GM12878 (cell line): ENCODE measurements around the gene RCOR1. TPM values are rescaled to one million over a fixed set of nuclear protein-coding genes. Genes with fewer than 3 reads are reported as not detected.

Experiments used
- ATAC-seq: fragments of 200-7000 bp; cut with Tn5 transposase; 3 replicates; pipeline ENCODE4 v1.9.1; 2020; ENCODE audit warnings: mild to moderate bottlenecking, moderate library complexity
- BruUV-seq: library from RNA; stranded (reverse); fragments of 400-500 nt; replicated peaks from 2 replicates; lab custom pipeline; 2021; lab: Mats Ljungman, UMichigan
- CTCF ChIA-PET: fragments of 300-600 bp; sonication (Branson Sonifier 250); formaldehyde crosslinking; extraction: SDS; loops from one replicate; lab custom pipeline; 2021; ENCODE audit warnings: inconsistent platforms; lab: Yijun Ruan, JAX
- POLR2A ChIA-PET: fragments of 350-600 bp; formaldehyde crosslinking; extraction: SDS; loops from one replicate; lab custom pipeline; 2021; ENCODE audit warnings: inconsistent platforms; lab: Charles Lee
- RAD21 ChIA-PET: fragments of 300-600 bp; sonication (Branson Sonifier 250); formaldehyde crosslinking; loops from one replicate; lab custom pipeline; 2023; ENCODE audit warnings: antibody characterized with exemption; ENCODE audit not compliant: unreplicated experiment; lab: Charles Lee
- SMC1A ChIA-PET: fragments of 300-600 bp; sonication (Branson Sonifier 250); formaldehyde crosslinking; loops from one replicate; lab custom pipeline; 2023; ENCODE audit not compliant: unreplicated experiment, uncharacterized antibody; lab: Charles Lee
- DNase-seq: peaks from one replicate; pipeline ENCODE4 v3.0.0-alpha.2; 2011; ENCODE audit warnings: low read depth, low spot score
- FAIRE-seq: peaks from 3 replicates; lab custom pipeline; 2011; peaks lifted over from hg19 to GRCh38; lab: Jason Lieb, UNC
- H2AFZ ChIP-seq: 2 replicates; pipeline ENCODE4 v1.6.0; 2011; ENCODE audit warnings: low read depth, low read length, control low read depth; ENCODE audit not compliant: control insufficient read depth
- H3K27ac ChIP-seq: 2 replicates; pipeline ENCODE4 v1.5.1; 2011; ENCODE audit warnings: control low read depth; ENCODE audit not compliant: control insufficient read depth, insufficient read depth
- H3K27me3 ChIP-seq, 2 experiments: replicated peaks in 1 of 2; 2 replicates each; pipeline versions ENCODE4 v1.6.0 to v1.6.1; 2011; ENCODE audit warnings: low read length in 1 of 2; ENCODE audit not compliant: control insufficient read depth in 2 of 2, insufficient read depth in 2 of 2
- H3K36me3 ChIP-seq, 2 experiments: 2 replicates each; pipeline ENCODE4 v1.5.1; 2011; ENCODE audit warnings: low read length in 1 of 2; ENCODE audit not compliant: control insufficient read depth in 2 of 2, insufficient read depth in 2 of 2
- H3K4me1 ChIP-seq: 2 replicates; pipeline ENCODE4 v1.6.1; 2011; ENCODE audit warnings: mild to moderate bottlenecking, low read length, moderate library complexity, mixed read lengths; ENCODE audit not compliant: control insufficient read depth, insufficient read depth
- H3K4me2 ChIP-seq: 2 replicates; pipeline ENCODE4 v1.6.0; 2011; ENCODE audit warnings: control low read depth; ENCODE audit not compliant: control insufficient read depth, insufficient read depth
- H3K4me3 ChIP-seq: fragments of 200-600 bp; sonication (generic); 2 replicates; pipeline ENCODE4 v1.5.1; 2016
- H3K79me2 ChIP-seq: 2 replicates; pipeline ENCODE4 v1.6.0; 2011; ENCODE audit warnings: low read length; ENCODE audit not compliant: control insufficient read depth, insufficient read depth
- H3K9ac ChIP-seq: 2 replicates; pipeline ENCODE4 v1.8.0; 2011; ENCODE audit warnings: low read length, control low read depth, mixed read lengths; ENCODE audit not compliant: control insufficient read depth, insufficient read depth
- H3K9me3 ChIP-seq: replicated peaks from 3 replicates; pipeline ENCODE4 v1.5.1; 2011; ENCODE audit warnings: mild to moderate bottlenecking, low read length; ENCODE audit not compliant: control insufficient read depth, insufficient read depth
- H4K20me1 ChIP-seq: 2 replicates; pipeline ENCODE4 v1.6.0; 2011; ENCODE audit not compliant: control insufficient read depth, insufficient read depth
- BACH1 ChIP-seq: fragments of 450-650 bp; IDR thresholded peaks from 2 replicates; pipeline ENCODE4 v1.6.1; 2017; ENCODE audit warnings: mild to moderate bottlenecking, borderline replicate concordance
- CBX3 ChIP-seq: fragments of 200-600 bp; sonication (generic); IDR thresholded peaks from 2 replicates; pipeline ENCODE4 v1.6.1; 2016; ENCODE audit warnings: low read depth, borderline replicate concordance
- CHD1 ChIP-seq: IDR thresholded peaks from 2 replicates; pipeline ENCODE4 v1.6.1; 2012; ENCODE audit warnings: low read depth, low read length, improper control_type of control experiment
- EED ChIP-seq: sonication (generic); IDR thresholded peaks from 2 replicates; pipeline ENCODE4 v1.6.1; 2016; ENCODE audit warnings: antibody characterized with exemption, low read depth
- JUNB ChIP-seq: IDR thresholded peaks from 2 replicates; pipeline ENCODE4 v1.6.1; 2016; ENCODE audit warnings: antibody characterized with exemption, mild to moderate bottlenecking
- MEF2A ChIP-seq: IDR thresholded peaks from 2 replicates; pipeline ENCODE4 v1.6.1; 2011; ENCODE audit warnings: low read depth, mild to moderate bottlenecking, low read length, moderate library complexity; ENCODE audit not compliant: insufficient read depth
- MYB ChIP-seq: fragments of 150-350 bp; IDR thresholded peaks from 2 replicates; pipeline ENCODE4 v1.6.1; 2014; ENCODE audit warnings: mild to moderate bottlenecking, low read depth, low read length, borderline replicate concordance
- RUNX3 ChIP-seq: IDR thresholded peaks from 2 replicates; pipeline ENCODE4 v1.6.1; 2012; ENCODE audit warnings: low read length, inconsistent platforms
- SRF ChIP-seq, 2 experiments: IDR thresholded peaks; 2 replicates each; pipeline ENCODE4 v1.6.1; 2011; ENCODE audit warnings: low read depth in 2 of 2, low read length in 2 of 2, mild to moderate bottlenecking in 1 of 2, moderate library complexity in 1 of 2
- TAF1 ChIP-seq: IDR thresholded peaks from 2 replicates; pipeline ENCODE4 v1.6.1; 2011; ENCODE audit warnings: mild to moderate bottlenecking, low read depth, low read length, borderline replicate concordance
- WGBS: methylation state at CpG from one replicate; pipeline ENCODE4 v1.1.6; 2016; ENCODE audit warnings: low lambda C conversion rate; ENCODE audit not compliant: insufficient replicate concordance, insufficient coverage; ENCODE audit errors: missing lambda C conversion rate; 5-methylcytosine and 5-hydroxymethylcytosine counted together
- in situ Hi-C: fragments of 300-500 bp; cut with MboI; formaldehyde crosslinking; loops from 9 replicates; pipeline ENCODE4 v1.14.3; 2018; ENCODE audit warnings: mixed read lengths
- intact Hi-C: fragments of 100-400 bp; cut with micrococcal nuclease; formaldehyde crosslinking; loops from one replicate; pipeline ENCODE4 v1.14.2; 2022; ENCODE audit not compliant: unreplicated experiment
- polyA plus RNA-seq, 11 experiments: library from polyadenylated mRNA; depleted of rRNA in 4 of 11; unstranded in 6 of 11; stranded (reverse) in 5 of 11; fragments of >200 nt; fragmentation: Nextera tagmentation in 4 of 11; fragmentation: Illumina TruSeq in 1 of 11; extraction: Ambion mirVana in 4 of 11; extraction: Trizol in 1 of 11; gene quantifications; 1 replicate in 1 of 11; 2 replicates in 10 of 11; pipeline versions ENCODE4 v1.2.1 to v1.2.3, GENCODE V29; 2011 to 2016; ENCODE audit warnings: inconsistent platforms in 2 of 11, missing spikeins in 2 of 11, low read depth in 1 of 11
- total RNA-seq, 4 experiments: library from RNA; depleted of rRNA in 3 of 4; stranded (reverse); fragments of >200 nt in 3 of 4; fragmentation: Illumina TruSeq in 1 of 4; extraction: Trizol in 1 of 4; gene quantifications; 2 replicates each; pipeline versions ENCODE4 v1.2.1 to v1.2.3, GENCODE V29; 2013 to 2021
- TF ChIP-seq, protein P1 (sequence below): IDR thresholded peaks from 2 replicates; pipeline ENCODE4 v1.6.1; 2012; ENCODE audit warnings: low read length, inconsistent platforms
- TF ChIP-seq, protein P2 (sequence below): IDR thresholded peaks from 2 replicates; pipeline ENCODE4 v1.6.1; 2012; ENCODE audit warnings: improper control_type of control experiment, low read depth, low read length; ENCODE audit not compliant: insufficient replicate concordance

The RCOR1 gene
- total and polyA plus RNA-seq, 10 of the 15 experiments (the other 5 are each of a cell fraction or from before 2014, with no cell fraction given), result 1.6 to 12.2 (median 4.4) TPM

DNA sequence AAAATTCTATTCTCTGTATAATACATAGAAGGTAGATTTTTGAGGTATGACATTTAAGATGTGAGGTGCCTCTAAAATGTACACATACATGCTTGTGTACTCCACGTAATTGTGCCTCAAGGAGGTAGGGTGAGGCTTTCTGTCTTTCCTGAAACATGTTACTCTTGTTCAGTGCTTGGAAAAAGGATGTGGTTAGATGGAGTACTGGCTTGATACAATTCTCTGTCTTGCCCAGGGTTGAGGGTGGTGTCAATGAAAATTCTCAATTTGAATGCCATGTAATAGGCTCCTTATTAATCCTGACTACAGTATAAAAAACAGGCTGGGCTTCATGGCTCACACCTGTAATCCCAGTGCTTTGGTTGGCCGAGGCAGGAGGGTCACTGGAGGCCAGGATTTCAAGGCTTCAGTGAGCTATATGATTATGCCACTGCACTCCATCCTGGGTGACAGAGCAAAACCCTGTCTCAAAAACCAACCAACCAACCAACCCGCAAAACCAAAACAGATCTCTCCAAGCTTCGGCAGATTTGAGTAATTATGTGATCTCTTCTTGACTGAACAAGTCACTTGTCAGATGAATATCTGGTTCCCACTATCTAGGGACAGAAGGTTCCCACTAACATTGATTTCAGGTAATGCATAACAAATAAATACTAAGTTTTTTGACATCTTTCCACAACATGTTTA lies 41.6 kb downstream of the RCOR1 start:
- BruUV-seq, result no TSS peak
- 3% methylated on average over 4 of the region's 4 CpGs for WGBS
- no peaks in the 10 kb centered on the region for H3K36me3 ChIP-seq
- no peaks in the 10 kb centered on the region for H3K9me3 ChIP-seq
- FAIRE-seq, result peak; percentile 65
- H3K4me3 ChIP-seq, result no peak overlapping the region
- in situ Hi-C loops (no loop called here), intact Hi-C loops (no loop called here)
- POLR2A ChIA-PET, result no interaction called here
- 0 out of 2 replicates have a peak overlapping the region, but pooled peaks have one; percentile 27 for H3K9ac ChIP-seq
- H3K4me1 ChIP-seq, result peaks cover 9% of the 10 kb centered on the region
- no peaks in the 10 kb centered on the region for H3K27me3 ChIP-seq
- peak; percentile 50 for ATAC-seq
- H3K79me2 ChIP-seq, result peaks cover 2% of the 10 kb centered on the region
- RAD21 ChIA-PET, result no interaction called here
- TF ChIP-seq, protein P1, sequence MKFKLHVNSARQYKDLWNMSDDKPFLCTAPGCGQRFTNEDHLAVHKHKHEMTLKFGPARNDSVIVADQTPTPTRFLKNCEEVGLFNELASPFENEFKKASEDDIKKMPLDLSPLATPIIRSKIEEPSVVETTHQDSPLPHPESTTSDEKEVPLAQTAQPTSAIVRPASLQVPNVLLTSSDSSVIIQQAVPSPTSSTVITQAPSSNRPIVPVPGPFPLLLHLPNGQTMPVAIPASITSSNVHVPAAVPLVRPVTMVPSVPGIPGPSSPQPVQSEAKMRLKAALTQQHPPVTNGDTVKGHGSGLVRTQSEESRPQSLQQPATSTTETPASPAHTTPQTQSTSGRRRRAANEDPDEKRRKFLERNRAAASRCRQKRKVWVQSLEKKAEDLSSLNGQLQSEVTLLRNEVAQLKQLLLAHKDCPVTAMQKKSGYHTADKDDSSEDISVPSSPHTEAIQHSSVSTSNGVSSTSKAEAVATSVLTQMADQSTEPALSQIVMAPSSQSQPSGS, result peak; percentile 42; the same call in 1 of the 2 replicates
- TF ChIP-seq JUNB (peak; percentile 72), EED (peak; percentile 43), CHD1 (no peak), MYB (no peak), MEF2A (0 out of 2 replicates have a peak, but pooled peaks have one; percentile 6), CBX3 (no peak), BACH1 (no peak), SRF (IDR thresholded peaks at IDR 0.05; ENCODE audit: low read depth in 2 of 2, low read length in 2 of 2) (no peak), RUNX3 (peak; percentile 82), TAF1 (no peak)
- TF ChIP-seq, protein P2, sequence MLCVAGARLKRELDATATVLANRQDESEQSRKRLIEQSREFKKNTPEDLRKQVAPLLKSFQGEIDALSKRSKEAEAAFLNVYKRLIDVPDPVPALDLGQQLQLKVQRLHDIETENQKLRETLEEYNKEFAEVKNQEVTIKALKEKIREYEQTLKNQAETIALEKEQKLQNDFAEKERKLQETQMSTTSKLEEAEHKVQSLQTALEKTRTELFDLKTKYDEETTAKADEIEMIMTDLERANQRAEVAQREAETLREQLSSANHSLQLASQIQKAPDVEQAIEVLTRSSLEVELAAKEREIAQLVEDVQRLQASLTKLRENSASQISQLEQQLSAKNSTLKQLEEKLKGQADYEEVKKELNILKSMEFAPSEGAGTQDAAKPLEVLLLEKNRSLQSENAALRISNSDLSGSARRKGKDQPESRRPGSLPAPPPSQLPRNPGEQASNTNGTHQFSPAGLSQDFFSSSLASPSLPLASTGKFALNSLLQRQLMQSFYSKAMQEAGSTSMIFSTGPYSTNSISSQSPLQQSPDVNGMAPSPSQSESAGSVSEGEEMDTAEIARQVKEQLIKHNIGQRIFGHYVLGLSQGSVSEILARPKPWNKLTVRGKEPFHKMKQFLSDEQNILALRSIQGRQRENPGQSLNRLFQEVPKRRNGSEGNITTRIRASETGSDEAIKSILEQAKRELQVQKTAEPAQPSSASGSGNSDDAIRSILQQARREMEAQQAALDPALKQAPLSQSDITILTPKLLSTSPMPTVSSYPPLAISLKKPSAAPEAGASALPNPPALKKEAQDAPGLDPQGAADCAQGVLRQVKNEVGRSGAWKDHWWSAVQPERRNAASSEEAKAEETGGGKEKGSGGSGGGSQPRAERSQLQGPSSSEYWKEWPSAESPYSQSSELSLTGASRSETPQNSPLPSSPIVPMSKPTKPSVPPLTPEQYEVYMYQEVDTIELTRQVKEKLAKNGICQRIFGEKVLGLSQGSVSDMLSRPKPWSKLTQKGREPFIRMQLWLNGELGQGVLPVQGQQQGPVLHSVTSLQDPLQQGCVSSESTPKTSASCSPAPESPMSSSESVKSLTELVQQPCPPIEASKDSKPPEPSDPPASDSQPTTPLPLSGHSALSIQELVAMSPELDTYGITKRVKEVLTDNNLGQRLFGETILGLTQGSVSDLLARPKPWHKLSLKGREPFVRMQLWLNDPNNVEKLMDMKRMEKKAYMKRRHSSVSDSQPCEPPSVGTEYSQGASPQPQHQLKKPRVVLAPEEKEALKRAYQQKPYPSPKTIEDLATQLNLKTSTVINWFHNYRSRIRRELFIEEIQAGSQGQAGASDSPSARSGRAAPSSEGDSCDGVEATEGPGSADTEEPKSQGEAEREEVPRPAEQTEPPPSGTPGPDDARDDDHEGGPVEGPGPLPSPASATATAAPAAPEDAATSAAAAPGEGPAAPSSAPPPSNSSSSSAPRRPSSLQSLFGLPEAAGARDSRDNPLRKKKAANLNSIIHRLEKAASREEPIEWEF, result no peak
- H3K4me2 ChIP-seq, result 0 out of 2 replicates have a peak overlapping the region, but pooled peaks have one; percentile 13
- SMC1A ChIA-PET, result no interaction called here
- H4K20me1 ChIP-seq, result 0 out of 2 replicates have a peak, but pooled peaks cover 2% of the 10 kb centered on the region
- CTCF ChIA-PET, result interaction anchor here (0.9 kb wide), 1 partner anchor 40 kb away, joined by 3 read pairs; no protein-coding TSS in a partner anchor
- peak overlapping the region; percentile 18; the same call in 1 of the 2 replicates for H3K27ac ChIP-seq
- H2AFZ ChIP-seq, result no peak overlapping the region
- peak; percentile 26 for DNase-seq
